BLaER1 (cell line): ENCODE results near the gene CPEB4.
A peak's percentile ranks its signal among the peaks of the same experiment; 100 is the strongest.

Experiments used
- H3K27ac ChIP-seq: shearing (Covaris generic); formaldehyde crosslinking; 2 replicates; pipeline ENCODE4 v1.8.1; 2022
- H3K27me3 ChIP-seq: shearing (Covaris generic); formaldehyde crosslinking; 2 replicates; pipeline ENCODE4 v1.8.1; 2022
- H3K36me3 ChIP-seq: shearing (Covaris generic); formaldehyde crosslinking; 2 replicates; pipeline ENCODE4 v1.8.1; 2022
- H3K4me1 ChIP-seq: shearing (Covaris generic); formaldehyde crosslinking; 2 replicates; pipeline ENCODE4 v1.8.1; 2022
- H3K4me2 ChIP-seq: shearing (Covaris generic); formaldehyde crosslinking; 2 replicates; pipeline ENCODE4 v1.8.1; 2022
- H3K4me3 ChIP-seq: shearing (Covaris generic); formaldehyde crosslinking; 2 replicates; pipeline ENCODE4 v1.8.1; 2022
- H3K9ac ChIP-seq: shearing (Covaris generic); formaldehyde crosslinking; 2 replicates; pipeline ENCODE4 v1.8.1; 2022
- H3K9me3 ChIP-seq: shearing (Covaris generic); formaldehyde crosslinking; 2 replicates; pipeline ENCODE4 v1.8.1; 2022
- H4K20me1 ChIP-seq: shearing (Covaris generic); formaldehyde crosslinking; 2 replicates; pipeline ENCODE4 v1.8.1; 2022
- Cebpa-rat ChIP-seq: shearing (Covaris generic); IDR thresholded peaks from 2 replicates; pipeline ENCODE4 v1.8.1; 2022

CPEB4 gene

GRCh38 chr5:173911623-173912022 is 23.5 kb downstream of the CPEB4 start:
- no peaks in the 10 kb centered on the region for H3K9me3 ChIP-seq
- TF ChIP-seq Cebpa-rat: no peak
- H3K27ac ChIP-seq: no peak overlapping the region
- peaks cover 38% of the 10 kb centered on the region for H3K4me1 ChIP-seq
- H3K9ac ChIP-seq: no peak overlapping the region
- H3K27me3 ChIP-seq: no peaks in the 10 kb centered on the region
- H4K20me1 ChIP-seq: no peaks in the 10 kb centered on the region
- H3K4me3 ChIP-seq: no peak overlapping the region
- H3K36me3 ChIP-seq: no peaks in the 10 kb centered on the region
- no peak overlapping the region for H3K4me2 ChIP-seq

- H3K4me1 ChIP-seq: peaks cover 40% of the 10 kb centered on the region
- TF ChIP-seq Cebpa-rat: no peak
- no peak overlapping the region for H3K4me3 ChIP-seq
- no peaks in the 10 kb centered on the region for H3K27me3 ChIP-seq
- H3K36me3 ChIP-seq: no peaks in the 10 kb centered on the region
- H3K27ac ChIP-seq: no peak overlapping the region
- H3K9me3 ChIP-seq: no peaks in the 10 kb centered on the region
- H3K9ac ChIP-seq: no peak overlapping the region
- H3K4me2 ChIP-seq: no peak overlapping the region
- no peaks in the 10 kb centered on the region for H4K20me1 ChIP-seq
These were observed 25.7 kb downstream of the CPEB4 start for GRCh38 chr5:173913686-173914321.

DNA sequence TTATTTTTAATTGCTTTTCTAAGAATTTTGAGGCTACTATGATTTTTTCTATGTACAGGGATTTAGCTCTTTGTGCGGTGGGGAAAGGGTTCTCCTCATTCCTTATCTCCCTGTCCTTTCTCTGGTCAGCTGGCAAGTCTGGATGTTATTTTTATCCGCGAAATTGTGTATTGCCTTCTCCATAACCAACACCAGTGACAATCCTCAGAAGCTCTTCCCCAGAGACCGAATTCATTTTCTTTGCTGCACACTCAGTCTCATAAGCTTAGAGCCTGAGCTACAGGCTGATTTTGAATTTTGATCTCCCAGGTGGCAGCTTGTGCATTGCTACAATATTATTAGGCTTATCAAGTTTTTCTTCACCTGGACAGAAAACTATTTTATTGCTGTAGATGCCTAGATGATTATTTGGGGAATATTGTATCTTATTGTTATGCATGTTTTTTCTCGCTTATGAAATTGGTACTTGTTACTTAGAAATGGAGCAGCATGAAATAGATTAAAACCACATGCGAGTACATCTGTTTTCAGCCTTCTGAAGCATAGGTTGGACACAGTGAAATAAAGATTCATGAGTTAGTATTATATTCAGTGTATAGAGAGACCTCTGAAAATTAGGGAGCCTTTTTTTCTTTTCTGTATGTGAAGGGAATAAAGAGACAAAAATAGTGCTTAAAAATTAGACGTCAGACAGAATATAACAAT is 27.3 kb downstream of the CPEB4 start:
- Histone ChIP-seq H3K9me3 (no peaks in the 10 kb centered on the region), H3K9ac (no peak overlapping the region)

GRCh38 chr5:173916233-173916632 is 28.1 kb downstream of the CPEB4 start:
- Histone ChIP-seq H3K4me2 (peak overlapping the region; percentile 52), H3K4me3 (no peak overlapping the region), H3K9ac (no peak overlapping the region), H4K20me1 (no peaks in the 10 kb centered on the region), H3K27me3 (no peaks in the 10 kb centered on the region), H3K4me1 (peaks cover 55% of the 10 kb centered on the region), H3K9me3 (no peaks in the 10 kb centered on the region), H3K36me3 (no peaks in the 10 kb centered on the region), H3K27ac (no peak overlapping the region)
- no peak for TF ChIP-seq Cebpa-rat

More for the DNA sequence above, 27.3 kb downstream of the CPEB4 start:
- Histone ChIP-seq H3K4me2 (peak overlapping the region; percentile 52; the same call in 1 of the 2 replicates), H3K4me3 (no peak overlapping the region), H3K27me3 (no peaks in the 10 kb centered on the region), H3K36me3 (no peaks in the 10 kb centered on the region), H3K27ac (no peak overlapping the region), H4K20me1 (no peaks in the 10 kb centered on the region), H3K4me1 (peaks cover 47% of the 10 kb centered on the region)
- TF ChIP-seq Cebpa-rat: no peak

DNA sequence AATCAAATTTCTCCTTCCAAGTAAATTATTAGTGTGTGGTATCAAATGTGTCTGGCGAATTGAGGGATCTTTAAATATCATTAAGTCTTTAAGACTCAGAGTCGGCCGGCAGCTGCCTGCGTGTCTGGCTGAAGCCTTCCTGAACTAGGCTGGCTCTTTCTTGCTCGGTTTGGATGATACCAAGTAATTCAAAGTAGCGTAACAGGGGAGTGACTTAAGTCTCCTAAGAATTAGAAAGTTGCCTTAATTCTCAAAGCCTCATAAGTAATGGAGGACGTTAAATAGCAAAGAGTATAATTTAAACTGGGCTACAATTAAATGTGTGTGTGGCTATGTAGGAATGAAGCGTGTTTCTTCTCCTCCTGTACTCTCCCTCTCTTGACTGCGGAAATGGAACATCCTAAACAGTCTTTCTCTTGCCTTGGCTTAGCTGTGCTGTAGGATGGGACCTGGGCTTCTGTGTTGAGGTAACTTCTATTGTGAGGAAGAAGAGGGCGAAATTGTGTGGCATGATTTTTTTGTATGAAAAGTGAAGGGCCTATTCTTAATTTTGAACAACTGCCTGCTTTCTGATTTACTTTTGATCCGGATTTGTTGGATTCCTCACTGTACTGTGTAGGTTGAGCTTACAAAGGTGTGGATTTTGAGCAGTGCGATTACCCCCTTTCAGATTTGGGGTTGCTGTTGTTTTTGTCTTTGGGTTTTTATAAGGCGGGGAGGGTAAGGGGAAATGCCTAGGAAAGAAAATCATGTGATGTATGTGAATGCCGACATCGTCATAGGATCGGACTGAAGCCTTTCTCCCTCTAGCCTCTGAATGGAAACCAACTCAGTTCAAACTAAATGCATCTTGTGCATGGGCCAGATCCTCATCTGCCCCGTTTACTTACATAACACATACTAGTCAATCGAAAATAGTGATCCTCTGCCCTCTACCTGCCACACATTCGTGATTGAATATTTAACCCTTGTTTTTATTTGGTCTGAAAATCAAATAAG is 29.9 kb downstream of the CPEB4 start:
- no peak for TF ChIP-seq Cebpa-rat

GRCh38 chr5:173919443-173919842 is 31.3 kb downstream of the CPEB4 start:
- H3K9ac ChIP-seq: no peak overlapping the region
- no peaks in the 10 kb centered on the region for H3K27me3 ChIP-seq
- no peak for TF ChIP-seq Cebpa-rat
- H3K36me3 ChIP-seq: no peaks in the 10 kb centered on the region
- no peaks in the 10 kb centered on the region for H4K20me1 ChIP-seq
- H3K4me3 ChIP-seq: no peak overlapping the region
- no peak overlapping the region for H3K27ac ChIP-seq
- H3K9me3 ChIP-seq: no peaks in the 10 kb centered on the region
- peak overlapping the region; percentile 83 for H3K4me2 ChIP-seq
- H3K4me1 ChIP-seq: peaks cover 87% of the 10 kb centered on the region

More for the DNA sequence above, 29.9 kb downstream of the CPEB4 start:
- H3K9me3 ChIP-seq: no peaks in the 10 kb centered on the region
- peak overlapping the region; percentile 65 for H3K4me3 ChIP-seq
- H4K20me1 ChIP-seq: no peaks in the 10 kb centered on the region
- no peaks in the 10 kb centered on the region for H3K36me3 ChIP-seq
- H3K9ac ChIP-seq: peak overlapping the region; percentile 90
- peaks cover 74% of the 10 kb centered on the region for H3K4me1 ChIP-seq
- H3K27me3 ChIP-seq: no peaks in the 10 kb centered on the region
- H3K4me2 ChIP-seq: peak overlapping the region; percentile 83
- H3K27ac ChIP-seq: peak overlapping the region; percentile 97

DNA sequence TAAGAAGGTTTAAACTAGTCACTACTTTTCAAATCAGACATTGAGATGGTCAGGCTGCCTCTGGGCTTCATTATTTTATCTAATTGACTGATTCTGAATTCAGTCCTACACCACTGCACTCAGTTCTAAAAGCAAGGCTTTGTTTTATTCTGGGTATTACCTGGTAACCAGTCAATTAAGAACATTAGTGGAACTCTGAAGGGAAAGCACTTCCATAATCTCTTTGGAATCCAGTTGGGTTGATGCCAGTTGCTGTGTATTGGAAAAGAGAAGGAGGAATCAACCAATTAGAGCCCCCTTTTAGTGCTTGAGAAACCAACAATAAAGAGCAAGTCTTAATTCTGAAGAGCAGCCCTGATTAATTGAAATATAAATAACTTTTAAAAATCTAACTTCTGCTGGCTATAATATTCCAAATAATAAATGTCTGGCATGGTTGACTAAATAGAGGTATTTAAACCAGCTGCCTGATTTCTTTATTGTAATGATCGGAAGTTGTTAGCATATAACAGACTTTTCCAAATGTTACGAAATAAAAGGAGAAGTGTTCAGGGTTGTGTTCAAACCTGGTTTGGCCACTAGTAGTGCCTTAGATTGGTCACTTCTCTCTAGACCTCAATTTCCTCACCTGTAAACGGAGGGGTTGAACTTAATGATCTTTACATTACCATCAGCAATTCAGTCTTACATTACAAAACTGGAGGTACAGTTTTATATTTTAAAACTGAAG is 32.0 kb downstream of the CPEB4 start:
- TF ChIP-seq Cebpa-rat: no peak
- Histone ChIP-seq H3K4me1 (peaks cover 94% of the 10 kb centered on the region), H3K9me3 (no peaks in the 10 kb centered on the region), H3K36me3 (no peaks in the 10 kb centered on the region), H4K20me1 (no peaks in the 10 kb centered on the region), H3K27me3 (no peaks in the 10 kb centered on the region), H3K4me3 (no peak overlapping the region), H3K4me2 (peak overlapping the region; percentile 83; the same call in 1 of the 2 replicates), H3K27ac (no peak overlapping the region), H3K9ac (no peak overlapping the region)

GRCh38 chr5:173920866-173921555 is 32.9 kb downstream of the CPEB4 start:
- Histone ChIP-seq H4K20me1 (no peaks in the 10 kb centered on the region), H3K9ac (no peak overlapping the region), H3K36me3 (no peaks in the 10 kb centered on the region), H3K27ac (no peak overlapping the region), H3K27me3 (no peaks in the 10 kb centered on the region), H3K4me3 (no peak overlapping the region), H3K4me1 (peaks cover 94% of the 10 kb centered on the region), H3K4me2 (peak overlapping the region; percentile 79), H3K9me3 (no peaks in the 10 kb centered on the region)
- TF ChIP-seq Cebpa-rat: no peak

DNA sequence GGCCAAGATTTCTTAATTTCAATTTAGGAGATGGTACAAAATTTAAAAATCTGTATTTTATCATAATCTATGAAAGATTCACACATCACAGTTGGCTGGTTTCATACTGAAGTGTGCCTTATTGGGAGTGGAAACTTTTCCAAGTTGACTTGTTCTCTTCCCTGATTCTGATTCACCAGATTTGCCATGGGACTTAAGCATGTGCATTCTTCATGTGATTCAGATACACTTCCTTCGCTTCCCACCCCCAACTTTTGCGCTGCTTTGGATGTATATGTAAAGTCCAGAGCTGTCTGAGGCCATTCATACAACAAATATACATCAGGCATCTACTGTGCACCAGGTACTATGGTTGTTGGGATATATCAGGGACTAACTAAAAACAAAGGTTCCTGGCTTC is 34.4 kb downstream of the CPEB4 start:
- Histone ChIP-seq H3K4me2 (peak overlapping the region; percentile 79), H3K9me3 (no peaks in the 10 kb centered on the region), H3K27ac (no peak overlapping the region), H3K36me3 (no peaks in the 10 kb centered on the region), H4K20me1 (no peaks in the 10 kb centered on the region), H3K27me3 (no peaks in the 10 kb centered on the region), H3K9ac (no peak overlapping the region), H3K4me1 (peaks cover 94% of the 10 kb centered on the region), H3K4me3 (no peak overlapping the region)
- TF ChIP-seq Cebpa-rat: no peak
